ENCODE results near the gene SCFD2.
"Not testable (repeated sequence)": the region's sequence is repeated elsewhere in the genome, so short reads cannot be mapped to it uniquely, and the experiment has no call there.

The SCFD2 gene

GRCh38 chr4:53365486-53366300 lies at the start of gene SCFD2:
SCFD2 (minus strand) TSS chr4:53366061.
- DNase-seq (ENCODE audit: low read depth in 2 of 2): peak; percentile 97 to 98

- DNase-seq (ENCODE audit: low read depth in 2 of 2): not testable (repeated sequence)
Measured at GRCh38 chr4:53409479-53409878, 43.6 kb upstream of the SCFD2 start.

DNA sequence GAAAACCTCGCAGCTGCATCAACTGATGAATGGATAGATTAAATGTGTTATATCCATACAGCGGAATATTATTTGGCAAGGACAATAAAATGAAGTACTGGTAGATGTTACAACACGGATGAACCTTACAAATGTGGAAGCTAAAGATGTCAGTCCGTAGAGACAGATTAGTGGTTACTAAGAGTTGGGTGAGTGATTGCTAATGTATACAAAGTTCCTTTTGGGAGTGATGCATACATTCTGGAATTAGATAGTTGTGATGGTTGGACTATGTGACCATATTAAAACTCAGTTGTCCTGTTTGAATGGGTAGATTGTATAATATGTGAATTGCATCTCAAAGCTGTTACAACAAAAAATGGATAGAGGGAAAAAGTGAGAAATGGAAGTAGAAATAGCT lies 14.4 kb upstream of the SCFD2 start:
- no peak for DNase-seq (ENCODE audit: low read depth in 2 of 2)

GRCh38 chr4:53378171-53378482 lies 12.3 kb upstream of the SCFD2 start:
- DNase-seq (ENCODE audit: low read depth in 2 of 2): no peak

DNA sequence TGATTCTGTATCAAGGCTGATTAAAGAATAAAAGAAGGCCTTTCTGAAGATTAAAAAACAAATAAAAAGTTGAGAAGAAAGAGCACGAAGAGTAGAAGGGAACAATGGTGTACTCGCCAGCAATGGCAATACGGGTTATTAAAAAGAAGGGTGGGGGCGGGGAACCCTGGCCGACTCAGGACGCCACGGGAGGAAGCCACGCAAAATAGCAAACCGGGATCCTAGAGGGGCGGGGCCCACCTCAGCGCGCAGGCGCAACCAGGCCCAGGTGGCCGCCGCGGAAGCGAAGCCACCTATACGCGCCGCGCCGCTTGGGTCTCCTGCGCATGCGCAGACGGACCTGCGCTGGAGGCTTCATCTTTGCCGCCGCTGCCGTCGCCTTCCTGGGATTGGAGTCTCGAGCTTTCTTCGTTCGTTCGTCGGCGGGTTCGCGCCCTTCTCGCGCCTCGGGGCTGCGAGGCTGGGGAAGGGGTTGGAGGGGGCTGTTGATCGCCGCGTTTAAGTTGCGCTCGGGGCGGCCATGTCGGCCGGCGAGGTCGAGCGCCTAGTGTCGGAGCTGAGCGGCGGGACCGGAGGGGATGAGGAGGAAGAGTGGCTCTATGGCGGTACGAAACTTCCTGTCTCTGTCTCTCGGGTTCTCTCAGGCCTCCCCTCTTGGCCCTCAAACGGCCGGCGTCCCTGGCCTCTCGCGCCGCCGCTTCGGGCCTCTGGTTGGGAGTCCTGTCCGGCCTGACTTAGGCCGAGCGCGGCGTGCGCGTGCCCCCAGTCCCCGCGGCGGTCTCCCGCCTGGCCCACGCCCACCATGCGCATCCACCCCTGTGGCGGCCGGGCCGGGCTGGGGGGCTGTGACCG lies 11.7 kb upstream of the SCFD2 start, which contains the start of gene FIP1L1:
Gene FIP1L1 (plus strand): TSS at position 323 of the 852 bp plus-strand sequence. CDS start 198 bp downstream, at position 521.
- DNase-seq (ENCODE audit: low read depth in 2 of 2): peak; percentile 90 to 95

DNA sequence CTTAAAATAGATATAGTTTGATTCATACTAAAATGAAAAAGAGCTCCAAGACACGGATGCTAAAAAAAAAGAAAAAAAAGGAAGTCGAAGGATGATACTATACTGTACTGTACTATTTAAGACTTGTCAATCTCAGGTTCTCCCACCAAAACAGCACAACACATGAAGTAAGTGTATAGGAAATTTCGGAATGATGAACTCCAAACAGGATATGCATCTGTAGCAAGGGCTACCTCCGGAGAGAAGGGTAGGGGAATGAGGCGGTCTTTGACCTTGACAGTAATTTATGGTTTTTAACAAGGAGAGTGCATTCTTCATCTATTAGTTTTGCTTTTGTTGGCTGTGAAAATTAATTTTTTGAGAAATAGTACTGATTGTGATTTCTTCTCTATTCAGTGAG lies 11.0 kb upstream of the SCFD2 start:
- DNase-seq (ENCODE audit: low read depth in 2 of 2): no peak

DNA sequence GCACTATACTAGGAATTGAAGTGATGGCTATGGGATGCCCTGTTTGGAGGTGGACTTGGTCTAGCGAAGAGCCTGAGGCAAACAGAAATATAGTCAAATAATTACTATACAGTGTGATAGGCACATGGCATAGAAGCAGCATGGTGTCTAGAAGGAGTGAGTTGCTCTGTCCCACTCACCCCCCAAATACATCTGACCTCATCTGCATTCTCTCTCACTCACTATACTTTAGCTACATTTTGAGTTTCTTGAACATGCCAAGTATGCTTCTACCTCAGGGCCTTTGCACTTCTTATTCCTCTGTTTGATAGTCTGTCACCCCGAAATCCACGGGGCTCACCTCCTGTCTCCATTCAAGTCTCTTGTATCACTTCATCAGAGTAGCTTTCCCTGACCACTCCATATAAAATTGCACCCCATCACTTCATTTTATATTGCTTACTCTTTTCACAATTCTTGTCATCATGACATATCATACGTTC lies 9.0 kb upstream of the SCFD2 start:
- no peak for DNase-seq (ENCODE audit: low read depth in 2 of 2)

- DNase-seq (ENCODE audit: low read depth in 2 of 2): no peak
Measured at GRCh38 chr4:53371843-53372521, 6.1 kb upstream of the SCFD2 start.

DNA sequence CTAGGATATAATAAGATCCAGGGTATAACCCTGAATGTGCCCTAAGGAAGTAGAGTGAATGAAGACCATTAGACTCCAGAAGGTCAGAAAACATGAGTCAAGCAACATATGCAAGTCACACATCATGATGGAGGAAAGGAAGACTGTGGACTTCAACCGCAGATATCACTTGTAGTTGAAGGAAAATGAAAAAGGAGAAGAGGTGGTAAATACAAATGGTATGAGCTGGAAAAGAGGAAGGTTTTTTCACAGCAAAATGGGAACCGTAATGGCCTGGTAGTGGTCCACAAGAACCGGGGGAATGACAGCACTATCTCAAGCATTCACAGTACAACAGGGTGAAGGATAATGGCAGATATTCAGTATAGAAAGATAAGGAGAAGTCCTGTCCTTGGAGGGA lies 5.2 kb upstream of the SCFD2 start:
- no peak for DNase-seq (ENCODE audit: low read depth in 2 of 2)

DNA sequence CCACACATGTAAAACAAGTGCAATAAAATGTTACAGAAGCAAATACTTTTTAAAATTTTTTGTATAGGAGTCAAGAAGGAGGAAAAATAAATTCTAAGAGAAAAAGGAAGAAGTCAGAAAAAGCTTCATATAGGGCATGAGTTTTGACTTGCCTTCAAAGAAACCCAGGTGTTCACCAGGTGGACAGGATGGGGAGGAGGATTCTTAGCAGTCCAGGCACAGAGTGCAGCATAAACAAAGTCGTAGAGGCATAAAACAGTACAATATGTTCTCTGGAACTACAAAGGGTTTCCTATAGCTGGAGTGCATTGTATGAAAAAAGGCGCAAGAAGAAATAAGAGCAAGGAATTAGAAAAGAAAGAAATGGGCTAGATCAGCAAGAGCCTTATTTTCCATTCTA lies 1.9 kb upstream of the SCFD2 start:
- DNase-seq (ENCODE audit: low read depth in 2 of 2): no peak

DNA sequence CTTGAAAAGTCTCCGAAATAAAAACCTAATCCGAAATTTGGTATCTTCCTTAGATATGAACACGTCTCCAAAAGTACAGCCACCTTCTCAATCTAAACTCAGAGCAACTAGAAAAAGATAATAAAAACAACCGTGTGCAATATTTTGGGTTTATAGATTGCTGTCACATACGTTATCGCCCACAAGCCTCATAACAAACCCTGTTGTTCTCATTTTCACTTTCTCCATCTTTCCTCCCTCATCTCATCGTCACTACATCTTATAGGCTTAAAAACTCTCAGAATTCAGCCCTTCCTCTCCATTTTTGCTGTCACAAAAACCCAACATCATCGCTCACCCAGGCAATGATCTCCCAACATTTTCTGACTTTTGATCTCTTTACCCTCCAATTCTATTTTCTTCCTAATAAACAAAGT lies 448 bp upstream of the SCFD2 start:
- no peak for DNase-seq (ENCODE audit: low read depth in 2 of 2)

- DNase-seq (ENCODE audit: low read depth in 2 of 2): no peak
Measured at GRCh38 chr4:53365121-53365485, 758 bp downstream of the SCFD2 start.

GRCh38 chr4:53364624-53365023 lies 1.2 kb downstream of the SCFD2 start:
- DNase-seq (ENCODE audit: low read depth in 2 of 2): no peak

- no peak for DNase-seq (ENCODE audit: low read depth in 2 of 2)
Measured at GRCh38 chr4:53362093-53362492, 3.8 kb downstream of the SCFD2 start.

GRCh38 chr4:53361451-53361850 lies 4.4 kb downstream of the SCFD2 start:
- DNase-seq (ENCODE audit: low read depth in 2 of 2): no peak

- no peak for DNase-seq (ENCODE audit: low read depth in 2 of 2)
Measured at GRCh38 chr4:53355930-53356521, 9.8 kb downstream of the SCFD2 start.

- DNase-seq (ENCODE audit: low read depth in 2 of 2): no peak
Measured at GRCh38 chr4:53354012-53354722, 11.7 kb downstream of the SCFD2 start.

DNA sequence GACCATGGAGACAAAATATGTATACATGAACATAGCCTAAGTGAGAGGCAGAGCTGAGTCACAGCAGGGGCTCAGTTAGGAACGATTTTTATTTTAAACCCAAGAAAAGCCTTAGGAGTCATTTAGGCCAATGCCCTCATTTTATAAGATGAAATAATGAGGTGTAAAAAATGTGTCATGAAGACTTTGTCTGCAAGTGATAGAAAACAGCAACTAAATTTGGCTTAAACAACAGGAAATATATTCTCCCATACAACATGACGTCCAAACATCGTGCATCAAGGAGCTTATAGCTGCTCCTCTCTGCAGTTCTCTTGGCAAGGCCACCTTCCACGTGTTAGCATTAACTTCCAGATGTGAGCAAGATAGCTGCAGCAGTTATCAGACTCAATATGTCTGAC lies 16.8 kb downstream of the SCFD2 start:
- no peak for DNase-seq (ENCODE audit: low read depth in 2 of 2)

DNA sequence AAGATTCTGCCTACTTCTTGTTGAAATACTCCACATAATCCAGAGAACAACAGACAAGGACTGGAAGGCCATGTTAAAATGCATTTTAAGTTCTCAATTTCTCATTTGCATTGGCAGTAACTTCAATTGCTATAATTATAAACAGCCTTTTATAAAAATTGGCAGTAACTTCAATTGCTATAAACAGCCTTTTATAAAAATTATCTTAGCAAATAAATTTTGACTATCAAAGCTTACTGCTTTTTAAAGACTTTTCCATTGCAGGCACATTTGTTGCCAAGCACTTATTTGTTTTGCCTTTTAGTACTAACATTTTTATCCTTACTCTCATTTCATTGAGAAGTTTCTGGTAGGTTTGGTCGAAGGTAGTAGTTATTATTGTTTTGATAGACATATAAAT lies 17.8 kb downstream of the SCFD2 start:
- no peak for DNase-seq (ENCODE audit: low read depth in 2 of 2)

DNA sequence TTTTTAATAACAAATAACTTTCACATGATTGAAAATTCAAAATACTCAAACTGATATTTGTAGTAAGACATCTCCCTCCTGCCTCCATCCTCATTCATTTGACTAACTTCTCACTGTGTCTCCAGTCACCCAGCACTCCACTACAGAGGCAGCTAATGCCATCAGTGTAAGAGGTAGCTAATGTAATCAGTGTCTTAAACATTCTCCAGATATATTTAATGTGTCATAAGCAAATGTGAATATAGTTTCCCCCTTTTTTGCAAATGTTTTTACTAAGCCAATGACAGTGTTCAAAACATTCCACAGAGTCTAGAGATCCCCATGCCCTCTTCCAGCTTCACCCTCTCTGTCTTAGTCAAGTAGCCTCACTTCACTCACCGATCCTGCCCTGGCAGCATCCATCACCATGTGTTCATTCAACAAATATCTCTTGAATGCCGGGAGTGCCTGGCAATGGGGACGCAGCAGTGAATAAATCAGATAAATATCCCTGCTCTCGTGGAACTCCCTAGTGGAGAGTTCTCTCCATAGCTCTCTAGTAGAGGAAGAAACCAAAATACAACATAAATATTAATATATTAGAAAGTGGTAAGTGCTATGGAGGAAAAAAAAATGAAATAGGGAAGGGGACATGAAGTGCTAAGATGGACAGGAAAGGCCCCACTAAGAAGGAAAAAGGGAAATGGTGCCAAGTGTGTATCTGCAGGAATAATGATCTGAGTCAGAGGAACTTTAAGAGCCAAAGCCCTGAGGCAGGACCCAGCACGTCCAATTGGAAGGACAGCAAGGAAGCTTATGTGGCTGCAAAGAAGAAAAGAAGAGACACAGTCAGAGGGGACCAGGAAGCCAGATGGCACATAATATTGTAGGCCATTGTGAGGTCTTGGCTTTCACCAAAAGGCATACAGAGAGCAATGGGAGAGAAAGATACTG lies 18.7 kb downstream of the SCFD2 start:
- DNase-seq (ENCODE audit: low read depth in 2 of 2): no peak

Measured in stimulated activated CD4-positive, alpha-beta T cell treated with anti-CD3 and anti-CD28 coated beads, Interleukin-12 subunit alpha, Interleukin-12 subunit beta, amount 100 ng/mL, for 24 hours (primary cell).